Left lobe of liver (tissue), 2 donors: ENCODE measurements around the gene TOM1L2. TPM values are rescaled to one million over a fixed set of nuclear protein-coding genes. Genes with fewer than 3 reads are reported as not detected.
"Not testable (repeated sequence)": the region's sequence is repeated elsewhere in the genome, so short reads cannot be mapped to it uniquely, and the experiment has no call there.

ENCODE experiments used
- ATAC-seq: fragments of 200-7000 bp; cut with Tn5 transposase; one replicate; pipeline ENCODE4 v1.9.1; 2020; ENCODE audit warnings: mild to moderate bottlenecking, moderate library complexity
- DNase-seq: peaks from one replicate; pipeline ENCODE4 v3.0.0-alpha.2; 2020; ENCODE audit warnings: low spot score
- total RNA-seq: library from RNA; stranded (reverse); gene quantifications from one replicate; pipeline ENCODE4 v1.2.1, GENCODE V29; 2021
- donor health status: DM: no; HTN: no; CAD: no; lungs with moderate emphysema.
- donor health status: DM: no; HTN: yes; CAD: no.

Gene TOM1L2
- total RNA-seq, 1 donor from 2014 or later: 17.6 TPM

DNA sequence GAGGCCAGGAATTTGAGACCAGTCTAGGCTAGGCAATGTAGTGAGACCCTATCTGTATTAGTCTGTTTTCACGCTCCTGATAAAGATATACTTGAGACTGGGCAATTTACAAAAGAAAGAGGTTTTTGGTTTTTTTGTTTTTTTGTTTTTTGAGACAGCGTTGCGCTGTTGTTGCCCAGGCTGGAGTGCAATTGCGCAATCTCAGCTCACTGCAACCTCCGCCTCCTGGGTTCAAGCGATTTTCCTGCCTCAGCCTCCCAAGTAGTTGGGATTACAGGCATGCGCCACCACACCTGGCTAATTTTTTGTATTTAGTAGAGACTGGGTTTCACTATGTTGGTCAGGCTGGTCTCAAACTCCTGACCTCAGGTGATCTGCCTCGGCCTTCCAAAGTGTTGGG, 23.7 kb upstream of the TOM1L2 start:
- not testable (repeated sequence) for ATAC-seq, DNase-seq

DNA sequence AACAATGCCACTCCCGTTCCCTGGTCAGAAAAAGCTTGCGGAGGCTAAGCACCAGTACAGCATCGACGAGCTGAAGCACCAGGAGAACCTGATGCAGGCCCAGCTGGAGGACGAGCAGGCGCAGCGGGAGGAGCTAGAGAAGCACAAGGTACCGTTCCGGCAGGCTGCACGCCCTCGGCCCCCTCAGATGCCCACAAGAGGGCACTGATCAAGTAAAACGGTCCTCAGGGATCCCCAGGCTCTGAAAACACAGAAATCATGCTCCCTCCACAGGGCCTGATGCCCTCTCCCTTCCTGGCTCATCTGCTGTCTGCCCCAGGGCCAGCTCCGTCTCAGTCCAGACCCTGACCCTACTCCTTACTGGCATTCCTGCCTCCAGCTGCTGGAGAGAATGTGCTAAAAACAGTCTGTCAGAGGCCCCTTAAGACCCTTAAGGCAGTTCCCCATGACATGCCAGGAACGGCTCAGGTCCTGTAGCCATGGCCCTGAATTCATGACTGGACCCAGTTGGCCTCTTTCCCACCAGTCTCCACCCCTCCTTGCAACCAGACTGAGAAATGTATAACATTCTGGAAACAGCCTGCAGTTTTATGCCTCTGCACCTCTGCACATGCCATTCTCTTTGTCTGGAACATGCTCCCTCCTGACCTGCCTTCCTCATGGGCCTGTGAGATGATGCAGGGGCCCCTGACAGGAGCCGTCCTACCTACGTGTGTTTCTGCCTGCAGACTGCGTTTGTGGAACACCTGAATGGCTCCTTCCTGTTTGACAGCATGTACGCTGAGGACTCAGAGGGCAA, 22.3 kb upstream of the TOM1L2 start:
- DNase-seq (no peak), ATAC-seq (peak; percentile 85)

DNA sequence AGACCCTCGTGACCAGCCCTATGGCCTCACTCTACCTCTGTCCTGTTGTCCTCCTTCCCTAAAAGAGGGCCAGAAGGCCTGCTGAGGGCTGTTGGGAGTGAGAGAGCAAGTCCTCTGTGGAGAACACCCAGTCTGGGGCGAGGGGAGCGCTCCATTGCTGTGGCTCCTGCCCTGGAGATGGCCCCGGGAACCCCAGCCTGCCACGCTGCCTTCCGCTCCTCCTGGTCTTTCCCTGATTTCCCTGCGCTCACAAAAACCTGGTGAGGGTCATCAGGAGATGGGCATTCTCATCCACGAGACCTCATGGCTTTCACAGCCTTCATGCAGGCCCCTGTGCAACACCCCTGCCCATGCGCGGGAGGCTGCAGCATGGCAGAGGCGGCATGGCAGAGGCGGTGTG, 21.7 kb upstream of the TOM1L2 start:
- no peak for ATAC-seq
- DNase-seq: no peak

DNA sequence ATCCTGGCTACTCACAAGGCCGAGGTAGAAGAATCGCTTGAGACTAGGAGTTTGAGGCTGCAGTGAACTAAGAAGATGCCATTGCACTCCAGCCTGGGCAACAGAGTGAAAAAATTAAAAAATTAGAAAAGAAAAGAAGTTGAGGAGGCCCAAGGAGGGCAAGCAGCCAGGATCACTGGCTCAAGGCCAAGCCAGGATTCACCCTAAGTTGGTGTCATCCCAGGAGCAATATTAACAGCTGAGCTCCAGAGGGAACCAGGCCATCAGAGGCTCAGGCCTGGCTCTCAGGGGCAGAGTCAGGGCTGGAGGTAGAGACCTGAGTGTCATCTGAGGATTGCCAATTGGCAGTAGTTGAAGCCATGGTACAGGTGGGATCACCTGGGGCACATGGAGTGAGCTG, 21.2 kb upstream of the TOM1L2 start:
- ATAC-seq (no peak), DNase-seq (no peak)

DNA sequence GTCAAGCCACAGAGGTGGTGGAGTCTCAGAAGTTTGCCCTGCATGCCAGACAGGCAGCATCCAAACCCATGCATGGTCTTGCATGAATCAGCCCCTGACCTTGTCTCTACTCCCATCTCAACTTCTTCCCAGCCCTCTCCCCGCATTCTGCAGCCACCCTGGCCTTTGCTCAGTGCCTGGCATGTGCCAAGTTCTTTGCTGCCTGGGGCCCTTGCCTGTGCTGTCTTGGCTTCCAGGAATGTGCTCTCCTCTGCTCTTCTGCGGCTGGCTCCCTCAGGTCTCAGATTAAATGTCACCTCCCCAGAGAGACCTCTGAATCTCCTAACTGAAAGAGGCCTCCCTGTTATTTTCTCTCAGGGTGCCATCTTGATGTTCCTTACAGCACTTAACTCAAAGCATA, 18.1 kb upstream of the TOM1L2 start:
- DNase-seq: no peak
- ATAC-seq: no peak

DNA sequence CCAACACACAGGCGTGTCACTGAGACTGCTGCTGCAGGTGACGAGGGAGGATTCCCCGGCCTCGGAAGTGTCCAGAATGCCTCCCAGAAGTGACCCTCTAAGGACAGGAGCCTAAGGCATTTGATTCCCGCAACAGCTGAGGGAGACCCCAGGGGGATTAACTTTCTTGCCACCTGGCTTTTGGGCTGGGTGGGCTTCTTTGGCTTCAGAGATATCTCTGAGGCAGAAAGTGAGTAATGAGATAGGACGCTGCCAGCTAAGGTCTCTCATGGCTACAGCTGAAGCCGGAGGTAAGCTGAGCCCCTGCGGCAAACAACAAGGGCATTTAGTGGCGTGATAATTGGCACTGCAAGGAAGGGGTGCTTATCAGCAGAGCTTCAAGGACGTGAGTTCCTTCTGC, 17.4 kb upstream of the TOM1L2 start:
- ATAC-seq (no peak), DNase-seq (no peak)

DNA sequence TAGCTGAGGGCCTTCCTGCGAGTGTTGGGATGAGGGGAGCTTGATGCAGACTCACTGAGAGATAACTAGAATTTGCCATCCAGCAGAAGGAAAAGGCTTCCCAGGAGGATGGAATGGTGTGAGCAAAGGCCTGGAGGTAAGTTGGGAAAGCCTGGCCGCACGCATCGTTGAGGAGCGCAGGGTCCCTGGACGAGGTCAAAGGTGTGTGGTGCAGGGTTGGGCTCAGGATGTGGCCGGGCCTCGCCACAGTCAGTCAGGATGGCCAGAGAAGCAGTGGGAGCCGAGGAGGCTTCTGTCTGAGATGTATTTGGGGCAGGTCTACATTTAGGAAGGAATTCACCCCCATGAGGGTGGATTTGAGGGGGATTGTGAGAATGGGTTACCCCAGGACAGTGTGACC, 16.9 kb upstream of the TOM1L2 start:
- ATAC-seq (no peak), DNase-seq (no peak)

DNA sequence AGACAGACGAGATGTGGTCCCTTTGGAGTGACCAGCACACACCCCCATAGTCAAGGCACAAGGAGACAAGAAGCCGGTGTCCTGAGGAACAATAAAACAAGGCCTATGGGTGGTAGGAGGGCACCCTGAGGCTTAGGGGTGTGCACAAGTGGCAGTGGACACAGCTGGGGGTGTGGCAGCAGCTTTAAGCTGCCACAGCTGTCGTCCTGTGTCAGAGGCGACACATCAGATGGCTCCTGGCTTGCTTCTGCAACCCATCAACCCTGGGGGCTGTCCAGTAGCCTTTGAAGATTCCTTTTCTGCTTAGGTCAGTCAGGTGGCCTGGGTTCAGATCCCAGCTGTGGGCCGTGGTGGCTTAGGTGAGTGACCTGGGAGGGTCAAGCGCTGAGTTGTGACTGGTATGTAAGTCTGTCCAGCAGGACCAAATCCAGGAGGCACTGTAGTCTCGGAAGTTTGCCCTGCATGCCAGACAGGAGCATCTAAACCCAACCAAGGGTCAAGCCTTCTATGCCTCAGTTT, 16.3 kb upstream of the TOM1L2 start:
- ATAC-seq: no peak

DNA sequence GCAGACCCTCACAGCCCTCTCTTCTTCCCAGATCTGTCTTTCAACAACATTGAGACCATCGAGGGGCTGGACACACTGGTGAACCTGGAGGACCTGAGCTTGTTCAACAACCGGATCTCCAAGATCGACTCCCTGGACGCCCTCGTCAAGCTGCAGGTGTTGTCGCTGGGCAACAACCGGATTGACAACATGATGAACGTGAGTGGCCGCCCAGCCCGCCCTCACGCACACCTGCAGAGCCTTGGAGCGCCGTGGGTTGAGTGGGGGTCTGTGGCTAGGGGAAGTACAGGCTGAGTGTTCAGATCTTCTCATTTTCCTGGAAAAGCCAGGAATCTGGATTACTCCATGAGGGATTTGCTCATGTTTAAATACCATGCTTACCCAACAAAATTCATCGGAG, 15.7 kb upstream of the TOM1L2 start:
- no peak for DNase-seq
- no peak for ATAC-seq

More for the DNA sequence above, 16.3 kb upstream of the TOM1L2 start:
- DNase-seq: no peak

DNA sequence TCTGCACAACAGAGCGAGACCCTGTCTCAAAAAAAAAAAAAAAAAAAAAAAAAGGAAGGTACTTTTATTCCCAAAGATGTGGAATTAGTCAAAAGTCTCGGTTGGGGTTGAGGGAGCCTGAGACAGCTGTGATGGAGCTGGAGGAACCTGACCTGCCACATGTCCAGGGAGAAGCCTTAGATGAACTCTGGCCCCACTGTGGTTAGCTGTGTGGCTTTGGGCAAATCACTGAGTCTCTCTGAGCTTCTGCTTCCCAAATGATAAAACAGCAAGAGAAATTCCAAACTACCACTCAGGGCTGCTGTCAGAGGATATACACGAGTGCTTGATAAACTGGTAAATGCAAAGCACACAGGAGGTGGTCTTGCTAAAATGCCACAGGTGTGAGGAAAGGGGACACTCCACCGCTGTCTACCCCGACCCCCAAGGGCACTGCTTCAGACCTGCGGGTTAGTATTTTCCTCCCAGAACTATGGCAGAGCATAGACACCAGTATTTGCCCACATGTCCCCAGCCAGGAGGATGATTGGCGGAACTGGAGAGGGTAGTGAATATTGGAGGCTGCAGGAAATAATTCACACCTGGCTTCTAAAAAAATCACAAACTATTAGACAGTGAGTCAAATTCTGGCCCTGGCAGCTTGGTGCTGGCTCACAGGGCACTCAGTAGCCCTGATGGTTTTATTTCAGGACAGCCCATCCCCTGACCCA, 15.1 kb upstream of the TOM1L2 start:
- no peak for DNase-seq
- ATAC-seq: no peak

DNA sequence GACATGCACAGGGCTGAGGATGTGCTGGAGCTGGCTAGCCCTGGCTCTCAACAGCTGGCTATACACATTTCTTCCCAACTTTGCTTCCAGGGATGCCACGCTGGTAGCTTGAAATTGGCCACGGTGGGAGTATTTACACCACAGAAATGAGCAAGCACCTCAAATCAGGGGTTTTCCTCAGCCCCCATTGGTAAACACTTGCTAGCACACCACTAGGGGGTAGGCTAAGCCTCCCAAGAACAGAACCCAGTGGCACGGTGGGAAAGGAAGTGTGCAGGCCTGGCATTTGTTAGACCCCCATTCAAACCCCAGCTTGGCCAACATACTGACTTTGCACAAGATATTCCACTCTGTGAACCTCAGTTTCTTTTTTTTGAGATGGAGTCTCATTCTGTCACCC, 13.4 kb upstream of the TOM1L2 start:
- peak; percentile 46 for ATAC-seq
- DNase-seq: no peak

DNA sequence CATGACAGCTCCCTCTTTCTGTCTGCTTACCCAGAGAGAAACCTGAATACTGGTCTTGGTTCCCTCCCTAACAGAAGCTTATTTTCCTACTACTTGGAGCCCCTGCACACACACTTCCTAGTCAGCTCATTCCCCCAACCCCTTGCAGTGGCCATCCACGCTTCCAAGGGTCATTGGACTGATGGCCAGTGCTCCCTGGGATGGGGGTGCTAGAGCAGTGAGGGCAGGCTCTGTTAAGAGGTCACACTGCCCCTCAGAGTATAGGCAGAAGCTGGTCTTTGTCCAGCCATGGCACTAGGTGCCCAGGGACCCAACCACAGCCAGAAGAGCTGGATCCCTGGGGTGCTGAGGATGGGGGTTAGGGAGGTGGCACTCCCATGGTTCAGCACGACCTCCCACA, 13.0 kb upstream of the TOM1L2 start:
- DNase-seq: no peak
- no peak for ATAC-seq

DNA sequence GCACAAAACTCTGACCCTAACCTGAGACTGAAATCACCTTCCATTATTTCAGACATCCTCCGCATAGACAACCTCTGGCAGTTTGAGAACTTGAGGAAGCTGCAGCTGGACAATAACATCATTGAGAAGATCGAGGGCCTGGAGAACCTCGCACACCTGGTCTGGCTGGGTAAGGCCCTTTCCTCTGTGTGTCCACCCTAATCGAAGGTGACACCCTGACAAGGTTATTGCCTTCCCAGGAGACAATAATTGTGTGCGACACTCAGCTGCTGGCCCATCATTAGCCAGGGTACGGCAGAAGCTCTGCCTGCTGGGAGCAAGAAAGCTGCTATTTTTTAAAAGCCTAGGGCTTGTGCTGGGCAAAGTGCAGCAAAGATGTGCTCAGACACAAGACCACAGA, 11.6 kb upstream of the TOM1L2 start:
- DNase-seq (no peak), ATAC-seq (no peak)

DNA sequence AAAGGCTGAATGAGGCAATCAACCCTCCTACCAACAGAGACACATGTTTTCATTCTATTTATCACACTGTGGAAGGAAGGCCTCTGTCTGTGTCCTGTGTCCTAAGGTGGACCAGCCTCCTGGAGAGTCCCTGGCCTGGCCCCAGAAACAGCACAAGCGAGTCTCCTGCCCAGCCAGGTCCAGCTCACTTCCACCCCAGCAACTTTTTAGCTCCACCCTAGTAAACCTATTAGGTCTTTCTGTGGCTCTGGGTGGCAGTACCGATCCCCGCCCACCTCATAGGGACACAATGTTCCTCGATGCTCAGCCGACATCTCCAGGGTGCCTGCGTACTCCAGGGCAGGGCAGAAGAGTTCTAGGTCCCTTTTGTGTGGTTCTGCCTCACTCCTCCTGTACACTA, 11.2 kb upstream of the TOM1L2 start:
- peak; percentile 47 for ATAC-seq
- no peak for DNase-seq

DNA sequence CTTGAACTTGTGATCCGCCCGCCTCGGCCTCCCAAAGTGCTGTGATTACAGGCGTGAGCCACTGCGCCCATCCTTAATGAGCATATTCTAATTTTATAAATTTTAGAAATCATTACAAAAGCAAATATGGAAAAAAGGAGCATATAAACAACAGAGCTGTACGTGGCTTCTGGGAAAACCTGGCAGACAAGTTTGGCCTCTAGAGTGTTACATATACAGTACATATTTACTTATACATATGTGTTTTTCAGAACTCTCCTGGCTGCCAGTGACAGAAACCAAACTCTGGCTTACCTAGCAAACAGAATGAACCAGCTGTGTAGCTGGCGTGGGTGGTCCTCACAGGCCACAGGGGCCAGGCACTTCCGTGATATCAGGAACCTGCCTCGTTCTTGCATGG, 10.6 kb upstream of the TOM1L2 start:
- DNase-seq: no peak
- no peak for ATAC-seq

DNA sequence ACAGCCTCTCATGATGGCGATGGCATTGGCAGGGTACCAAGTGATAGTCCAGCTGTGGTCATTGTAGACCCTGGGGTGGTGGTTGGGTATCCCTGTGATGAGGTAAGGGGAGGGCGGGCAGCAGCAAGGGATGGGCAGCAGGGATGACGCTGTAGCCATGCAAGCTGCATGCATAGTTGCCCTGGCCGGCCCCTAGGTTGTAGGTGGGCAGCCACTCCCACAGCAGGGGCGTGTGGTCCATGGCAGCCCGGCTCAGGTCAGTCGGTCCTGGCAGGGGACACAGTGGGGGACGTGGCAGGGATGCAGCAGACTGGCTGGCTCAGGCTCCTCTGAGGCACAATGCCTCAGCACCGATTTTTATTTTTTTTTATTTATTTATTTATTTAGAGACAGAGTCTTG, 9.1 kb upstream of the TOM1L2 start:
- ATAC-seq (no peak), DNase-seq (no peak)

DNA sequence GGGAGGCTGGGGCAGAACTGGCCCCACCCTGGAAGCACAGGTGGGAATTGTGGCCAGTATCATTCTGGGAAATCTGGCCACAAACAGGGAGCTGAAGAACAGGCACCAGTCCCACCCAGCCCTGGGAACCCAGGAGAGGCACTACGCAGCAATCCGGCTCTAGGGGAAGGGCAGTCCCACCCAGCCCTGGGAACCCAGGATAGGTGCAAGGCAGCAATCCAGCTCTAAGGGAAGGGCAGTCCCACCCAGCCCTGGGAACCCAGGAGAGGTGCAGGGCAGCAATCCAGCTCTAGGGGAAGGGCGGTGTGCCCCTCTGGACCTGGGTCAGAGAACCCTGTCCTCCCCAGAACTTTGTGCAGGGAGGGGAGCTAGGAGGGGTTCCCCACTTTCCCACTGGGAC, 7.6 kb upstream of the TOM1L2 start:
- ATAC-seq (no peak), DNase-seq (no peak)

DNA sequence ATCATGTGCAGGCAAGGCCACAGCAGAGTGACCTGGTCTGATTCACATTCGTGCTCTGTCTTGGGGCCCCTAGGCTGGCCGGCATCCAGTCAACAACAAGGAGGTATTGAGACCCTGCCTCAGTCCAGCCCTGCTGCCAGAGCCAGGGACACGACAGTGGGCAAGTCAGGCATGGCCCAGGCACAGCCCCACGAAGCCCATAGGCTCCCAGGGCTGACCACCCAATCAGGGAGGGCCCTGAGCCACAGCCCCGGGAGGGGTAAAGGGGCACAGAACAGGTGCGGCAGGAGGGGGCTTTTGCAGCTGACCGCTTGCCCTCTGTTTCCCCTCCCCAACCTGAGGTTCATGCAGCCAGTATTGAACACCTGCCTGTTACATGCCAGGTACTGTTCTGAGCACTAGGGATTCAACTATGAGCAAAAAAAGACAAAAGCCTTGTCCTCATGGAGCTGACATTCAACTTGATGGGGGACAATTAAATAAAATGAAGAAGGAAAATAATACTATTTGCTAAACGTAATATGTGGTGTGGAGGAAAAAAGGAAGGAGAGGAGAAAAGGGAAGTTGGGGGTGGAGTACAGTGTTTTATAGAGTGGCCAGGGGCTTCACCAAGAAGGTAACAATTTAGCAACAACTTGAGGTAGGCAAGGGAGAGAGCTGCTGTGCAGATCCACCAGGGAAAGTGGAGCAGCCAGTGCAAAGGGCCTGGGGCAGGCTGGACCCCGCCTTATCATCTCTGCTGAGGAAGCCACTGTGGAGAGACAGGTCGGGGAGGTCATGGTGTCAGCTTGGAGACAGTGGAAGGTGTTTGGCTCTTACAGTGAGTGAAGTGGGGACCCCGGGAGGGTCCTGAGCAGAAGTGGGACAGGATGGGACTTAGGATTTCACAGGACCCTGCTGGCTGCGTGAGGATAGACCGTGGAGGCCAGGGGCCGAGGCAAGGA, 6.6 kb upstream of the TOM1L2 start:
- no peak for ATAC-seq
- no peak for DNase-seq

DNA sequence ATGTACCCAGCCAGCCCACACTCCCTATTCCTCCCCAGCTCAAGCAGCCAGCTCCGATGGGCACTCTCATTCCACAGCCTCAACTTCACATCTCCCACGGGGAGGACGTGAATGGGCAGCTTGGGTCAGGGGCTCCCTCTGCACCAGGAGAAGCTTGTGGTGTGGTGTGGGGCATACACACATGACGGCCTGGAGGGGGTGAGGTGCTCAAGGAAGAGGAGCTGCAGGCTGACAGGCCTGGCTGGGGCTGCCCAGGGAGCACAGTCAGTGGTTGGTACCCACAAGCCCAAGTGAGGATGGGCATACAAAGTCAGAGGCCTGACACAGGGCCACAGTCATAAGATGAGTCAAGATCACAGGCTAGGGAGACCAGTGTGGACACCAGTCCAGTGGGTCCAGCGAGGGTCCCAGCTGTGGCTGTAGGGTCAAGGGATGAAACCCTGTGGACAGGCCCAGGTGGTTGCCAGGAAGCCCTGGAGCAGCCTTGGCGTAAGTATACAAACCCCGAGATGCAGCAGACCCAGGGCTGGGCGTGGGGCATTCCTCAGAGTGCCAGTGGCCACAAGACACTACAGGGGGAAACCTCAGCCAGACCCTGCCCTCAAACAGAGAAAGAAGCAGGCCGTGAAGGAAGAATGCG, 4.9 kb upstream of the TOM1L2 start:
- DNase-seq: no peak
- no peak for ATAC-seq

DNA sequence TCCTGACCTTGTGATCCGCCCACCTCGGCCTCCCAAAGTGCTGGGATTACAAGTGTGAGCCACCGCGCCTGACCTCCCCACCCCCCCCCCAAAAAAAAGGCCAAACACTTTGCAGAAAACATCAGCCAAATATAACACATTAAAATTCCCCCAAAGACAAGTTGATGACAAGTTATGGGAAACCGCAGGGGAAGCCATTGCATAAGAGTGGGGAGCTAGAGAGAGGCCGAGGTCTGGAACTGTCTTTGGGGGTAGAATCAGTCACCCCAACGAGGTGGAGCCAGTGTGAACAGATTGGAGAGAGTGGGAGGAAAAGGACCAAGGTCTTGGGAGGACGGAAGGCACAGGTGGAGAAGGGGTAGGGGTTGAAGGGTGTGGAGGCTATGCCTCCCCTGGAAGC, 3.2 kb upstream of the TOM1L2 start:
- DNase-seq: no peak
- no peak for ATAC-seq

DNA sequence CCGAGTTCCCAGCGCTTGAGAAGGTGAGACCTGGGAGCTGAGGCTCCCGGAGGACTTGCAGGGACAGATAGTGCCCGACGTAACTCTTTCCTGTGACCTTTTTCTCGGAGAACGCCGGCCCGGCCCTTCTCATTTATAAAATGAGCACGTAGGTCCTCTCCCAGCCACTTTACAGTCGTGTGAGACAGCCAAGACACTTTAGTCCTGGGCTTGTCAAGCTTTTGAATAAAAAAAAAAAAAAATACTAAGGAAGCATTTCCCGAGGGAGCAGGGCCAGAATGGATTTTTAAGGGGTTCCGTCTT, 703 bp upstream of the TOM1L2 start:
- ATAC-seq (no peak), DNase-seq (no peak)
